GM12878 (cell line): ENCODE data around the gene HOXA2.

ENCODE experiments used
- EZH2 ChIP-seq: IDR thresholded peaks from 2 replicates; pipeline ENCODE4 v1.6.1; 2012; ENCODE audit warnings: low read depth, mild to moderate bottlenecking, control low read depth, inconsistent platforms, low read length, borderline replicate concordance; ENCODE audit not compliant: control insufficient read depth
- POLR2A ChIP-seq: IDR thresholded peaks from 2 replicates; pipeline ENCODE4 v1.6.1; 2011; ENCODE audit warnings: low read depth, mild to moderate bottlenecking, low read length
- SREBF1 ChIP-seq: IDR thresholded peaks from 2 replicates; pipeline ENCODE4 v1.6.1; 2012; ENCODE audit warnings: mild to moderate bottlenecking, low read length
- SRF ChIP-seq, 2 experiments: IDR thresholded peaks; 2 replicates each; pipeline ENCODE4 v1.6.1; 2011; ENCODE audit warnings: low read depth in 2 of 2, low read length in 2 of 2, mild to moderate bottlenecking in 1 of 2, moderate library complexity in 1 of 2
- TF ChIP-seq, protein P1 (sequence below), 3 experiments: IDR thresholded peaks in 2 of 3; conservative IDR thresholded peaks in 1 of 3; 2 replicates each; pipeline ENCODE4 v1.5.1; 2011; ENCODE audit warnings: low read depth in 3 of 3, low read length in 3 of 3, mild to moderate bottlenecking in 3 of 3, control low read depth in 2 of 3, moderate library complexity in 2 of 3, inconsistent platforms in 1 of 3, mixed read lengths in 1 of 3; ENCODE audit not compliant: control insufficient read depth in 2 of 3, insufficient read depth in 1 of 3; ENCODE audit errors: extremely low read depth in 1 of 3
- TF ChIP-seq, protein P2 (sequence below): fragments of 450-650 bp; formaldehyde crosslinking; IDR thresholded peaks from 2 replicates; pipeline ENCODE4 v1.5.0; 2022; ENCODE audit warnings: mild to moderate bottlenecking, missing genetic modification characterization

- TF ChIP-seq, protein P1, sequence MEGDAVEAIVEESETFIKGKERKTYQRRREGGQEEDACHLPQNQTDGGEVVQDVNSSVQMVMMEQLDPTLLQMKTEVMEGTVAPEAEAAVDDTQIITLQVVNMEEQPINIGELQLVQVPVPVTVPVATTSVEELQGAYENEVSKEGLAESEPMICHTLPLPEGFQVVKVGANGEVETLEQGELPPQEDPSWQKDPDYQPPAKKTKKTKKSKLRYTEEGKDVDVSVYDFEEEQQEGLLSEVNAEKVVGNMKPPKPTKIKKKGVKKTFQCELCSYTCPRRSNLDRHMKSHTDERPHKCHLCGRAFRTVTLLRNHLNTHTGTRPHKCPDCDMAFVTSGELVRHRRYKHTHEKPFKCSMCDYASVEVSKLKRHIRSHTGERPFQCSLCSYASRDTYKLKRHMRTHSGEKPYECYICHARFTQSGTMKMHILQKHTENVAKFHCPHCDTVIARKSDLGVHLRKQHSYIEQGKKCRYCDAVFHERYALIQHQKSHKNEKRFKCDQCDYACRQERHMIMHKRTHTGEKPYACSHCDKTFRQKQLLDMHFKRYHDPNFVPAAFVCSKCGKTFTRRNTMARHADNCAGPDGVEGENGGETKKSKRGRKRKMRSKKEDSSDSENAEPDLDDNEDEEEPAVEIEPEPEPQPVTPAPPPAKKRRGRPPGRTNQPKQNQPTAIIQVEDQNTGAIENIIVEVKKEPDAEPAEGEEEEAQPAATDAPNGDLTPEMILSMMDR (IDR thresholded peaks at IDR 0.05 in 2 of 3, conservative IDR thresholded peaks at IDR 0.05 in 1 of 3; ENCODE audit: control insufficient read depth in 2 of 3, extremely low read depth in 1 of 3, insufficient read depth in 1 of 3, low read depth in 3 of 3, low read length in 3 of 3): no peak
- TF ChIP-seq EZH2 (no peak), SRF (IDR thresholded peaks at IDR 0.05; ENCODE audit: low read depth in 2 of 2, low read length in 2 of 2) (no peak), POLR2A (no peak), SREBF1 (no peak)
- TF ChIP-seq, protein P2, sequence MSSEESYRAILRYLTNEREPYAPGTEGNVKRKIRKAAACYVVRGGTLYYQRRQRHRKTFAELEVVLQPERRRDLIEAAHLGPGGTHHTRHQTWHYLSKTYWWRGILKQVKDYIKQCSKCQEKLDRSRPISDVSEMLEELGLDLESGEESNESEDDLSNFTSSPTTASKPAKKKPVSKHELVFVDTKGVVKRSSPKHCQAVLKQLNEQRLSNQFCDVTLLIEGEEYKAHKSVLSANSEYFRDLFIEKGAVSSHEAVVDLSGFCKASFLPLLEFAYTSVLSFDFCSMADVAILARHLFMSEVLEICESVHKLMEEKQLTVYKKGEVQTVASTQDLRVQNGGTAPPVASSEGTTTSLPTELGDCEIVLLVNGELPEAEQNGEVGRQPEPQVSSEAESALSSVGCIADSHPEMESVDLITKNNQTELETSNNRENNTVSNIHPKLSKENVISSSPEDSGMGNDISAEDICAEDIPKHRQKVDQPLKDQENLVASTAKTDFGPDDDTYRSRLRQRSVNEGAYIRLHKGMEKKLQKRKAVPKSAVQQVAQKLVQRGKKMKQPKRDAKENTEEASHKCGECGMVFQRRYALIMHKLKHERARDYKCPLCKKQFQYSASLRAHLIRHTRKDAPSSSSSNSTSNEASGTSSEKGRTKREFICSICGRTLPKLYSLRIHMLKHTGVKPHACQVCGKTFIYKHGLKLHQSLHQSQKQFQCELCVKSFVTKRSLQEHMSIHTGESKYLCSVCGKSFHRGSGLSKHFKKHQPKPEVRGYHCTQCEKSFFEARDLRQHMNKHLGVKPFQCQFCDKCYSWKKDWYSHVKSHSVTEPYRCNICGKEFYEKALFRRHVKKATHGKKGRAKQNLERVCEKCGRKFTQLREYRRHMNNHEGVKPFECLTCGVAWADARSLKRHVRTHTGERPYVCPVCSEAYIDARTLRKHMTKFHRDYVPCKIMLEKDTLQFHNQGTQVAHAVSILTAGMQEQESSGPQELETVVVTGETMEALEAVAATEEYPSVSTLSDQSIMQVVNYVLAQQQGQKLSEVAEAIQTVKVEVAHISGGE (CRISPR knock-in tag): no peak
Measured at GRCh38 chr7:27053153-27053552, 49.3 kb downstream of the HOXA2 start.
